Upper lobe of right lung (tissue), 1 donor: ENCODE measurements around the gene ADAMTS2. TPM values are rescaled to one million over a fixed set of nuclear protein-coding genes. Genes with fewer than 3 reads are reported as not detected.
A peak's percentile ranks its signal among the peaks of the same experiment; 100 is the strongest.

ENCODE experiments used
- ATAC-seq: fragments of 200-7000 bp; cut with Tn5 transposase; one replicate; pipeline ENCODE4 v1.9.1; 2020; ENCODE audit warnings: mild to moderate bottlenecking, moderate library complexity
- DNase-seq: peaks from one replicate; pipeline ENCODE4 v3.0.0-alpha.2; 2020
- H3K27ac ChIP-seq: fragments of 200-600 bp; one replicate; pipeline ENCODE4 v1.8.0; 2022
- H3K27me3 ChIP-seq: fragments of 200-600 bp; one replicate; pipeline ENCODE4 v1.8.0; 2022; ENCODE audit warnings: mild to moderate bottlenecking
- H3K36me3 ChIP-seq: fragments of 200-600 bp; one replicate; pipeline ENCODE4 v1.8.0; 2022
- H3K4me1 ChIP-seq: fragments of 200-600 bp; one replicate; pipeline ENCODE4 v1.8.0; 2022
- H3K4me3 ChIP-seq: fragments of 200-600 bp; one replicate; pipeline ENCODE4 v1.8.0; 2022; ENCODE audit warnings: mild to moderate bottlenecking
- H3K9me3 ChIP-seq: fragments of 200-600 bp; one replicate; pipeline ENCODE4 v1.8.0; 2022
- CTCF ChIP-seq: fragments of 200-600 bp; IDR thresholded peaks from one replicate; pipeline ENCODE4 v1.8.0; 2022; ENCODE audit warnings: antibody characterized with exemption
- intact Hi-C: fragments of 100-400 bp; cut with DNase I; formaldehyde crosslinking; loops from one replicate; pipeline ENCODE4 v1.11.0; 2022
- total RNA-seq: library from RNA; stranded (reverse); fragmentation: NEBNext Ultra II Directional; extraction: Animal tissue kit (Norgen Biotek cat#: 25700); gene quantifications from one replicate; pipeline ENCODE4 v1.2.1, GENCODE V29; 2021
- donor health status: DM: no; HTN: yes; CAD: no; lungs with severe emphysema.

The ADAMTS2 gene
- total RNA-seq, 1 donor from 2014 or later = 16.4 TPM

GRCh38 chr5:179290681-179291540 is 54.4 kb downstream of the ADAMTS2 start:
- Histone ChIP-seq H3K4me1 (peaks cover 3% of the 10 kb centered on the region), H3K27me3 (no peaks in the 10 kb centered on the region), H3K27ac (no peak overlapping the region), H3K4me3 (no peak overlapping the region), H3K36me3 (no peaks in the 10 kb centered on the region), H3K9me3 (no peaks in the 10 kb centered on the region)
- ATAC-seq (no peak), DNase-seq (peak; percentile 65)
- TF ChIP-seq CTCF = no peak
- intact Hi-C loops = no loop called here

GRCh38 chr5:179289756-179290385 is 55.4 kb downstream of the ADAMTS2 start:
- H3K27me3 ChIP-seq = no peaks in the 10 kb centered on the region
- H3K9me3 ChIP-seq = no peaks in the 10 kb centered on the region
- H3K4me3 ChIP-seq = no peak overlapping the region
- ATAC-seq (no peak), DNase-seq (peak; percentile 13)
- peaks cover 7% of the 10 kb centered on the region for H3K4me1 ChIP-seq
- no peak overlapping the region for H3K27ac ChIP-seq
- intact Hi-C loops = no loop called here
- no peaks in the 10 kb centered on the region for H3K36me3 ChIP-seq
- no peak for TF ChIP-seq CTCF

GRCh38 chr5:179288809-179289185 is 56.5 kb downstream of the ADAMTS2 start:
- Histone ChIP-seq H3K36me3 (no peaks in the 10 kb centered on the region), H3K4me1 (peaks cover 7% of the 10 kb centered on the region), H3K4me3 (no peak overlapping the region), H3K9me3 (no peaks in the 10 kb centered on the region), H3K27ac (no peak overlapping the region), H3K27me3 (no peaks in the 10 kb centered on the region)
- no peak for ATAC-seq
- peak; percentile 55 for DNase-seq
- intact Hi-C loops = no loop called here
- no peak for TF ChIP-seq CTCF

GRCh38 chr5:179288101-179288808 is 57.0 kb downstream of the ADAMTS2 start:
- ATAC-seq = no peak
- no peaks in the 10 kb centered on the region for H3K9me3 ChIP-seq

GRCh38 chr5:179287631-179288030 is 57.6 kb downstream of the ADAMTS2 start:
- Histone ChIP-seq H3K27me3 (no peaks in the 10 kb centered on the region), H3K36me3 (no peaks in the 10 kb centered on the region), H3K27ac (no peak overlapping the region), H3K9me3 (no peaks in the 10 kb centered on the region), H3K4me3 (no peak overlapping the region), H3K4me1 (peaks cover 7% of the 10 kb centered on the region)
- no peak for TF ChIP-seq CTCF
- DNase-seq (peak; percentile 46), ATAC-seq (no peak)
- intact Hi-C loops = no loop called here

More at GRCh38 chr5:179288101-179288808, 57.0 kb downstream of the ADAMTS2 start:
- Histone ChIP-seq H3K27ac (no peak overlapping the region), H3K27me3 (no peaks in the 10 kb centered on the region), H3K4me1 (peaks cover 7% of the 10 kb centered on the region), H3K36me3 (no peaks in the 10 kb centered on the region), H3K4me3 (no peak overlapping the region)
- peak; percentile 46 for DNase-seq
- intact Hi-C loops = no loop called here
- no peak for TF ChIP-seq CTCF
